ENCODE results near the gene SLC25A23. TPM values are rescaled to one million over a fixed set of nuclear protein-coding genes. Genes with fewer than 3 reads are reported as not detected.

The SLC25A23 gene
- total and polyA plus RNA-seq, 9 of the 15 experiments (the other 6 are each of a cell fraction or from before 2014, with no cell fraction given) = 6.1 to 72.0 (median 26.6) TPM

DNA sequence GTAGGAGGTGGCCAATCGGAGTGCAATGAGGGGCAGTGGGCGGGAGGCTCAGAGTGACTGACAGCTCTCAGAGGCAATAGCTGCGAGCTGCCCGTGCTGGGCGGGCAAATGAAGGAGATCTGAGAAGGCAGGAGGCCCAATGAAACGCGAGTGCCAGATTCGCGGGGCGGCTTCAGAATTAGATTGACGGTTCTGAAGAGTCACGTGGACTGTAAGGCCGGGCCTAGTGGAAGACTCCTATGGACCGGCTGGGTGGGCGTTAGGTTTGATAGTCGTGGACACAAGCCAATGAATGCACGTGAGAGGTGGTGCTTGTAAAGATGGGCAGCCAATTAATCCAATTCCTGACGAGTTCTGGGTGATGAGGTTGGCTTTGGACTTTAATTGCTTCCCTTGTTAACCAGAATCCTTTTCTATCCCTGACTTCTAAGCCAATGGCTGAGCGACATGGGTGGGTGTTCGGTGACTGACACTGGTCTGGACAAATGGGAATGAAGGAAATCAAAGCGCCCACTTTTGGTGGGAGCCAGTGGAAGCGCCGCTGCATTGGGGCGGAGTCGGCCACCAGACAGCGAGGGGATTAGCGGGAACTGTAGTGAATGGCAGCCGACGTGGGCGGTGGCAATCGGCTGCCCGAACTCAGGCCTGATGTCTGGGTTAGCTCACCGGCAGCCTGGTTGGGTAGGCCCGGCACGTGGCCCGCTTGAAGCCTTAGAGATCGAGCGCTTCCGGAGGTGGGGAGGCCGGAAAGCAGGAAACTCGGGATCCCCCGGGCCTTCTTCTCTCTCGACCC, 34.5 kb downstream of the SLC25A23 start (continued):
- TF ChIP-seq CBX8 (IDR thresholded peaks at IDR 0.05; ENCODE audit: borderline replicate concordance, extremely low read depth, low read depth, low read length, poor library complexity, severe bottlenecking) = no peak
- no peak for TF ChIP-seq ZNF79 (CRISPR knock-in tag; IDR thresholded peaks at IDR 0.05; ENCODE audit: low read depth)
- TF ChIP-seq CCNT2 (IDR thresholded peaks at IDR 0.05; ENCODE audit: borderline replicate concordance, extremely low read depth, insufficient read length, low read depth, low read length) = no peak
- TF ChIP-seq ZNF232 (CRISPR knock-in tag; IDR thresholded peaks at IDR 0.05) = peak; percentile 95
- no peak; the same call in 1 of the 2 replicates for TF ChIP-seq TEAD2 (tag; IDR thresholded peaks at IDR 0.05)
- TF ChIP-seq, protein P1, sequence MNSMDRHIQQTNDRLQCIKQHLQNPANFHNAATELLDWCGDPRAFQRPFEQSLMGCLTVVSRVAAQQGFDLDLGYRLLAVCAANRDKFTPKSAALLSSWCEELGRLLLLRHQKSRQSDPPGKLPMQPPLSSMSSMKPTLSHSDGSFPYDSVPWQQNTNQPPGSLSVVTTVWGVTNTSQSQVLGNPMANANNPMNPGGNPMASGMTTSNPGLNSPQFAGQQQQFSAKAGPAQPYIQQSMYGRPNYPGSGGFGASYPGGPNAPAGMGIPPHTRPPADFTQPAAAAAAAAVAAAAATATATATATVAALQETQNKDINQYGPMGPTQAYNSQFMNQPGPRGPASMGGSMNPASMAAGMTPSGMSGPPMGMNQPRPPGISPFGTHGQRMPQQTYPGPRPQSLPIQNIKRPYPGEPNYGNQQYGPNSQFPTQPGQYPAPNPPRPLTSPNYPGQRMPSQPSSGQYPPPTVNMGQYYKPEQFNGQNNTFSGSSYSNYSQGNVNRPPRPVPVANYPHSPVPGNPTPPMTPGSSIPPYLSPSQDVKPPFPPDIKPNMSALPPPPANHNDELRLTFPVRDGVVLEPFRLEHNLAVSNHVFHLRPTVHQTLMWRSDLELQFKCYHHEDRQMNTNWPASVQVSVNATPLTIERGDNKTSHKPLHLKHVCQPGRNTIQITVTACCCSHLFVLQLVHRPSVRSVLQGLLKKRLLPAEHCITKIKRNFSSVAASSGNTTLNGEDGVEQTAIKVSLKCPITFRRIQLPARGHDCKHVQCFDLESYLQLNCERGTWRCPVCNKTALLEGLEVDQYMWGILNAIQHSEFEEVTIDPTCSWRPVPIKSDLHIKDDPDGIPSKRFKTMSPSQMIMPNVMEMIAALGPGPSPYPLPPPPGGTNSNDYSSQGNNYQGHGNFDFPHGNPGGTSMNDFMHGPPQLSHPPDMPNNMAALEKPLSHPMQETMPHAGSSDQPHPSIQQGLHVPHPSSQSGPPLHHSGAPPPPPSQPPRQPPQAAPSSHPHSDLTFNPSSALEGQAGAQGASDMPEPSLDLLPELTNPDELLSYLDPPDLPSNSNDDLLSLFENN (IDR thresholded peaks at IDR 0.05; ENCODE audit: low read depth in 2 of 2, low read length in 2 of 2) = no peak
- no peak for TF ChIP-seq RBM14 (IDR thresholded peaks at IDR 0.05; ENCODE audit: borderline replicate concordance, insufficient read depth, low read depth, low read length)
- no peak for TF ChIP-seq EZH2 (IDR thresholded peaks at IDR 0.05; ENCODE audit: borderline replicate concordance, low read depth, low read length)
- no peak for TF ChIP-seq ZNF316 (IDR thresholded peaks at IDR 0.05)
- TF ChIP-seq TFAM (CRISPR knock-in tag; conservative IDR thresholded peaks at IDR 0.05) = no peak
- peak; percentile 97 for TF ChIP-seq FOXK1 (CRISPR knock-in tag; IDR thresholded peaks at IDR 0.05; ENCODE audit: borderline replicate concordance)
- TF ChIP-seq ETV1 (tag; conservative IDR thresholded peaks at IDR 0.05; ENCODE audit: low read depth) = peak; percentile 85
- peak; percentile 65; the same call in 1 of the 2 replicates for TF ChIP-seq ZNF143 (CRISPR knock-in tag; IDR thresholded peaks at IDR 0.05)
- TF ChIP-seq, protein P2, sequence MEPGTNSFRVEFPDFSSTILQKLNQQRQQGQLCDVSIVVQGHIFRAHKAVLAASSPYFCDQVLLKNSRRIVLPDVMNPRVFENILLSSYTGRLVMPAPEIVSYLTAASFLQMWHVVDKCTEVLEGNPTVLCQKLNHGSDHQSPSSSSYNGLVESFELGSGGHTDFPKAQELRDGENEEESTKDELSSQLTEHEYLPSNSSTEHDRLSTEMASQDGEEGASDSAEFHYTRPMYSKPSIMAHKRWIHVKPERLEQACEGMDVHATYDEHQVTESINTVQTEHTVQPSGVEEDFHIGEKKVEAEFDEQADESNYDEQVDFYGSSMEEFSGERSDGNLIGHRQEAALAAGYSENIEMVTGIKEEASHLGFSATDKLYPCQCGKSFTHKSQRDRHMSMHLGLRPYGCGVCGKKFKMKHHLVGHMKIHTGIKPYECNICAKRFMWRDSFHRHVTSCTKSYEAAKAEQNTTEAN (CRISPR knock-in tag; IDR thresholded peaks at IDR 0.05) = no peak
- TF ChIP-seq, protein P3, sequence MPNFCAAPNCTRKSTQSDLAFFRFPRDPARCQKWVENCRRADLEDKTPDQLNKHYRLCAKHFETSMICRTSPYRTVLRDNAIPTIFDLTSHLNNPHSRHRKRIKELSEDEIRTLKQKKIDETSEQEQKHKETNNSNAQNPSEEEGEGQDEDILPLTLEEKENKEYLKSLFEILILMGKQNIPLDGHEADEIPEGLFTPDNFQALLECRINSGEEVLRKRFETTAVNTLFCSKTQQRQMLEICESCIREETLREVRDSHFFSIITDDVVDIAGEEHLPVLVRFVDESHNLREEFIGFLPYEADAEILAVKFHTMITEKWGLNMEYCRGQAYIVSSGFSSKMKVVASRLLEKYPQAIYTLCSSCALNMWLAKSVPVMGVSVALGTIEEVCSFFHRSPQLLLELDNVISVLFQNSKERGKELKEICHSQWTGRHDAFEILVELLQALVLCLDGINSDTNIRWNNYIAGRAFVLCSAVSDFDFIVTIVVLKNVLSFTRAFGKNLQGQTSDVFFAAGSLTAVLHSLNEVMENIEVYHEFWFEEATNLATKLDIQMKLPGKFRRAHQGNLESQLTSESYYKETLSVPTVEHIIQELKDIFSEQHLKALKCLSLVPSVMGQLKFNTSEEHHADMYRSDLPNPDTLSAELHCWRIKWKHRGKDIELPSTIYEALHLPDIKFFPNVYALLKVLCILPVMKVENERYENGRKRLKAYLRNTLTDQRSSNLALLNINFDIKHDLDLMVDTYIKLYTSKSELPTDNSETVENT (CRISPR knock-in tag; IDR thresholded peaks at IDR 0.05) = 0 out of 2 replicates have a peak, but pooled peaks have one; percentile 30
- no peak for TF ChIP-seq NCOA6 (IDR thresholded peaks at IDR 0.05)
- TF ChIP-seq ZNF282 (CRISPR knock-in tag; IDR thresholded peaks at IDR 0.05) = peak; percentile 95; the same call in 1 of the 2 replicates

All from K562 (cell line).